Mesenchymal stem cell (in vitro differentiated cells and primary cell): ENCODE measurements around the gene PLXNC1.

Experiments used
- DNase-seq: peaks from one replicate; pipeline ENCODE4 v3.0.0-alpha.2; 2013
- H2AFZ ChIP-seq: one replicate; pipeline ENCODE4 v1.6.1; 2013; ENCODE audit warnings: low read depth, mild to moderate bottlenecking, control low read depth, inconsistent platforms, low read length, moderate library complexity
- H2AK5ac ChIP-seq: 2 replicates; pipeline ENCODE4 v1.6.1; 2013; ENCODE audit warnings: low read length, moderate library complexity, mild to moderate bottlenecking, inconsistent platforms; ENCODE audit not compliant: severe bottlenecking
- H2BK120ac ChIP-seq: one replicate; pipeline ENCODE4 v1.6.1; 2013; ENCODE audit warnings: low read depth, mild to moderate bottlenecking, inconsistent platforms, low read length, moderate library complexity
- H2BK12ac ChIP-seq, 2 experiments: one replicate each; pipeline ENCODE4 v1.6.1; 2013; ENCODE audit warnings: inconsistent platforms in 2 of 2, low read length in 2 of 2, mild to moderate bottlenecking in 2 of 2, moderate library complexity in 2 of 2, control low read depth in 1 of 2
- H2BK15ac ChIP-seq: one replicate; pipeline ENCODE4 v1.6.1; 2013; ENCODE audit warnings: mild to moderate bottlenecking, low read depth, inconsistent platforms; ENCODE audit not compliant: poor library complexity, severe bottlenecking
- H2BK5ac ChIP-seq: 2 replicates; pipeline ENCODE4 v1.6.1; 2013; ENCODE audit warnings: low read depth, mild to moderate bottlenecking, low read length, control low read depth, inconsistent platforms; ENCODE audit not compliant: poor library complexity, severe bottlenecking
- H3K14ac ChIP-seq, 2 experiments: one replicate each; pipeline ENCODE4 v1.6.1; 2013; ENCODE audit warnings: inconsistent platforms in 2 of 2, low read length in 2 of 2, control low read depth in 1 of 2, mild to moderate bottlenecking in 1 of 2, moderate library complexity in 1 of 2
- H3K18ac ChIP-seq, 2 experiments: one replicate each; pipeline ENCODE4 v1.6.1; 2013; ENCODE audit warnings: inconsistent platforms in 2 of 2, low read length in 2 of 2, control low read depth in 1 of 2, low read depth in 1 of 2, mild to moderate bottlenecking in 1 of 2
- H3K23ac ChIP-seq, 2 experiments: one replicate each; pipeline ENCODE4 v1.6.1; 2013; ENCODE audit warnings: inconsistent platforms in 2 of 2, low read length in 2 of 2, mild to moderate bottlenecking in 2 of 2, moderate library complexity in 2 of 2, control low read depth in 1 of 2
- H3K27ac ChIP-seq: 2 replicates; pipeline ENCODE4 v1.5.1; 2013; ENCODE audit warnings: mild to moderate bottlenecking, moderate library complexity, low read length, control low read depth, inconsistent platforms; ENCODE audit not compliant: poor library complexity, severe bottlenecking
- H3K27me3 ChIP-seq, 2 experiments: 2 replicates each; pipeline versions ENCODE4 v1.6.1 to v1.7.0; 2013; ENCODE audit warnings: low read length in 2 of 2, mild to moderate bottlenecking in 2 of 2, moderate library complexity in 2 of 2, control low read depth in 1 of 2, inconsistent platforms in 1 of 2; ENCODE audit not compliant: control insufficient read depth in 1 of 2, insufficient read depth in 1 of 2
- H3K36me3 ChIP-seq, 2 experiments: 2 replicates each; pipeline versions ENCODE4 v1.6.1 to v1.7.0; 2013; ENCODE audit warnings: low read length in 2 of 2, control low read depth in 1 of 2, inconsistent platforms in 1 of 2, low read depth in 1 of 2, mild to moderate bottlenecking in 1 of 2; ENCODE audit not compliant: insufficient read depth in 2 of 2, control insufficient read depth in 1 of 2
- H3K4ac ChIP-seq, 2 experiments: one replicate each; pipeline ENCODE4 v1.6.1; 2013; ENCODE audit warnings: inconsistent platforms in 2 of 2, low read length in 2 of 2, mild to moderate bottlenecking in 2 of 2, moderate library complexity in 2 of 2, control low read depth in 1 of 2, low read depth in 1 of 2
- H3K4me1 ChIP-seq: 2 replicates; pipeline ENCODE4 v1.6.1; 2013; ENCODE audit warnings: low read depth, low read length, control low read depth; ENCODE audit not compliant: control insufficient read depth, insufficient read depth
- H3K4me2 ChIP-seq: 2 replicates; pipeline ENCODE4 v1.6.1; 2013; ENCODE audit warnings: low read length, mild to moderate bottlenecking, inconsistent platforms; ENCODE audit not compliant: poor library complexity, severe bottlenecking
- H3K4me3 ChIP-seq, 2 experiments: 2 replicates each; pipeline versions ENCODE4 v1.5.1 to v1.7.0; 2013; ENCODE audit warnings: low read length in 2 of 2, mild to moderate bottlenecking in 2 of 2, control low read depth in 1 of 2, low read depth in 1 of 2; ENCODE audit not compliant: insufficient read depth in 1 of 2
- H3K79me1 ChIP-seq: replicated peaks from 2 replicates; pipeline ENCODE4 v1.6.1; 2013; ENCODE audit warnings: mild to moderate bottlenecking, control low read depth, low read length, inconsistent platforms; ENCODE audit not compliant: poor library complexity, severe bottlenecking
- H3K9ac ChIP-seq: 2 replicates; pipeline ENCODE4 v1.7.0; 2013; ENCODE audit warnings: mild to moderate bottlenecking, low read length, moderate library complexity
- H3K9me3 ChIP-seq: 2 replicates; pipeline ENCODE4 v1.7.0; 2013; ENCODE audit warnings: mild to moderate bottlenecking, low read length; ENCODE audit not compliant: control insufficient read depth
- H4K8ac ChIP-seq: one replicate; pipeline ENCODE4 v1.6.1; 2013; ENCODE audit warnings: inconsistent platforms, mild to moderate bottlenecking, low read length, moderate library complexity
- H4K91ac ChIP-seq: one replicate; pipeline ENCODE4 v1.6.1; 2013; ENCODE audit warnings: mild to moderate bottlenecking, low read length, inconsistent platforms
- WGBS: methylation state at CpG from one replicate; pipeline ENCODE4 v1.1.7; 2013; ENCODE audit warnings: mixed read lengths; 5-methylcytosine and 5-hydroxymethylcytosine counted together

PLXNC1 gene

DNA sequence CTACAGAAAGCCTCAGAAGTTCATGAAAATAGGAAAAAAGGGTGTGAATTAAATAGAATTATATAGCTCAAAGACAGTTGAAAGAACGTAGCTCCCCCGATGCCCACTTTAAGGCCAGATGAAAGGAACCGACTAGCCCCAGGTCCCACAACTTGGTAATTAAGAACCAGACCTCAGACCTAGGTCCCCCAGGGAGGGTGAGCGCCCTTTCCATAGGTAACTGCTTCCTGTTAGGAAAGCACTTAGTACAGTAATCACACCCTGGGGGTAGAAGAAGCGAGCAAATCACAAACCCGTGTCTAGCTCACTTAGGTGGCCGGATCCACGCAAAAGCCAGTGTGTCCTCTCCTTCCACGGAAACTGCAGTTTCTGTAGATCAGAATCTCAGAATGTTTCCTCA is 77.1 kb downstream of the PLXNC1 start:
- WGBS = 96% methylated on average over 9 of the region's 9 CpGs
- Histone ChIP-seq H3K14ac (no peak overlapping the region), H2AFZ (no peak overlapping the region), H4K91ac (no peak overlapping the region), H3K27ac (no peak overlapping the region), H3K9me3 (no peaks in the 10 kb centered on the region), H3K36me3 (peaks cover 0 to 14% of the 10 kb centered on the region in 2 experiments), H3K23ac (peak overlapping the region in 1 of 2 experiments; percentile 59), H2BK120ac (no peak overlapping the region), H3K4me3 (no peak overlapping the region), H3K79me1 (no peaks in the 10 kb centered on the region), H2AK5ac (no peak overlapping the region), H2BK15ac (no peak overlapping the region), H3K4me1 (no peaks in the 10 kb centered on the region), H3K4ac (no peak overlapping the region), H2BK5ac (no peak overlapping the region), H3K9ac (no peak overlapping the region), H3K18ac (no peak overlapping the region), H2BK12ac (no peak overlapping the region), H3K4me2 (no peak overlapping the region), H4K8ac (no peak overlapping the region), H3K27me3 (peaks cover 0 to 27% of the 10 kb centered on the region in 2 experiments)
- DNase-seq = no peak

DNA sequence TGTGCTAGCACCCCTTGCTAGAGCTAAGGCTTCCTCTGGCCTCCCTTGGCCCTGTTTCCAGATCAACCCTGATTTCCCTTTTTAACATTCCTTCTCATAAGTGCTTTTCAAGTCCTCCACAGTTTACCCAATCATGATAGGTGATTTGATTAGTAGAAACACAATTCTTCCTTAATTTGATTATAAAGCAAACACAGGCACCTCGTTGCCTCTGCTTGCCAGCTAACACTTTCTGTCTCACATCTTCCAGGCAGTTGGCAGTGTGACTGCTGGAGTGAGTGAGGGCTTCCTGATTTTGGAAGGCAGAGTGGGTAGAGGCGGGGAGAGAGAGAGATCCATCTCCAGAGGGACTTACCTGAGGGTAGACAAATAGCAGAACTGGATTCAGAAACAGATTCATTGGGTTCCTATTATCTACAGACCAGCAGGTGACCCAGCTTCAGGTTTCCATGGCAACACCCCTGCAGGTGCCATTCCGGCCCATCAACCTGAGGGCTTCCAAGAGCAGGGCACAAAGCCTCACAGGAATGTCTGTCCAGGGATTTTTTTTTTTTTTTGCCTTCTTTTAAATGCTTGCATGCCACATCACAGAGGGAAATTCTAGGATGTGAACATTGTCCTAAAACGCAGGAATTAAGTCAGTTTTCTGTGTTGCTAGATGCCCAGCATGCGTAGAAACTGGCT is 77.7 kb downstream of the PLXNC1 start:
- Histone ChIP-seq H2BK15ac (no peak overlapping the region), H2AFZ (no peak overlapping the region), H3K4me2 (no peak overlapping the region), H3K27me3 (peaks cover 0 to 27% of the 10 kb centered on the region in 2 experiments), H3K4me1 (no peaks in the 10 kb centered on the region), H2AK5ac (no peak overlapping the region), H3K4ac (no peak overlapping the region), H2BK12ac (no peak overlapping the region), H3K36me3 (peaks cover 0 to 10% of the 10 kb centered on the region in 2 experiments), H2BK5ac (no peak overlapping the region), H3K79me1 (no peaks in the 10 kb centered on the region), H3K4me3 (no peak overlapping the region), H4K8ac (no peak overlapping the region), H3K27ac (no peak overlapping the region), H3K9ac (no peak overlapping the region), H3K9me3 (no peaks in the 10 kb centered on the region), H3K23ac (no peak overlapping the region), H3K14ac (peak overlapping the region in 1 of 2 experiments; percentile 55), H3K18ac (no peak overlapping the region), H2BK120ac (no peak overlapping the region), H4K91ac (no peak overlapping the region)
- no peak for DNase-seq
- 87% methylated on average over 4 of the region's 5 CpGs for WGBS

GRCh38 chr12:94227066-94227465 is 78.7 kb downstream of the PLXNC1 start:
- Histone ChIP-seq H4K8ac (no peak overlapping the region), H3K27ac (no peak overlapping the region), H4K91ac (no peak overlapping the region), H2AFZ (no peak overlapping the region), H3K23ac (no peak overlapping the region), H3K4ac (no peak overlapping the region), H3K79me1 (no peaks in the 10 kb centered on the region), H2AK5ac (no peak overlapping the region), H3K4me2 (no peak overlapping the region), H3K4me3 (no peak overlapping the region), H3K14ac (no peak overlapping the region), H3K4me1 (no peaks in the 10 kb centered on the region), H3K27me3 (peaks cover 0 to 22% of the 10 kb centered on the region in 2 experiments), H3K36me3 (peaks cover 0 to 10% of the 10 kb centered on the region in 2 experiments), H2BK120ac (no peak overlapping the region), H2BK12ac (no peak overlapping the region), H2BK5ac (no peak overlapping the region), H3K9ac (no peak overlapping the region), H3K18ac (no peak overlapping the region), H3K9me3 (no peaks in the 10 kb centered on the region), H2BK15ac (no peak overlapping the region)
- WGBS = 100% methylated on average over 1 of the region's 2 CpGs
- no peak for DNase-seq

DNA sequence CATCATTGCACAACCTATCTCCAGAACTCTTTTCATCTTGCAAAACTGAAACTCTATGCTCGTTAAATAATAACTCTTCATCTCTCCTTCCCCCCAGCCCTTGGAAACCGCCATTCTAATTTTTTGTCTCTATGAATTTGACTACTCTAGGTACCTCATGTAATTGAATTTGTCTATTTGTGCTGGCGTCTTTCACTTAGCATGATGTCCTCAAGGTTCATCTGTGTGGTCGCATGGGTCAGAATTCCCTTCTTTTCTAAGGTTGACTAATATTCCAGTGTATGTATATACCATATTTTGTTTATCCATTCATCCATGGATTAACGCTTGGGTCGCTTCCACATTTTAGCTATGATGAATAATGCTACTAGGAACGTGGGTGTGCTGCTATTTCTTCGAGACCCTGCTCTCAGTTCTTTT is 80.1 kb downstream of the PLXNC1 start:
- H3K4me2 ChIP-seq = no peak overlapping the region
- no peak overlapping the region for H4K8ac ChIP-seq
- H3K4ac ChIP-seq = no peak overlapping the region
- no peak overlapping the region for H4K91ac ChIP-seq
- H3K9me3 ChIP-seq = no peaks in the 10 kb centered on the region
- H2AFZ ChIP-seq = no peak overlapping the region
- H3K14ac ChIP-seq = no peak overlapping the region
- no peak overlapping the region for H2BK15ac ChIP-seq
- H3K27ac ChIP-seq = no peak overlapping the region
- 96% methylated on average over 6 of the region's 8 CpGs for WGBS
- no peak overlapping the region for H2BK12ac ChIP-seq
- H2BK5ac ChIP-seq = no peak overlapping the region
- H3K18ac ChIP-seq = no peak overlapping the region
- H3K79me1 ChIP-seq = no peaks in the 10 kb centered on the region
- H3K36me3 ChIP-seq = peaks cover 0 to 10% of the 10 kb centered on the region in 2 experiments
- H3K9ac ChIP-seq = no peak overlapping the region
- H2AK5ac ChIP-seq = no peak overlapping the region
- H3K4me1 ChIP-seq = no peaks in the 10 kb centered on the region
- no peak for DNase-seq
- H3K27me3 ChIP-seq = peaks cover 0 to 26% of the 10 kb centered on the region in 2 experiments
- no peak overlapping the region for H3K4me3 ChIP-seq
- H2BK120ac ChIP-seq = no peak overlapping the region
- no peak overlapping the region for H3K23ac ChIP-seq
